Measurements from ENCODE around the gene IL5.
"Not testable (repeated sequence)": the region's sequence is repeated elsewhere in the genome, so short reads cannot be mapped to it uniquely, and the experiment has no call there.

Gene IL5

DNA sequence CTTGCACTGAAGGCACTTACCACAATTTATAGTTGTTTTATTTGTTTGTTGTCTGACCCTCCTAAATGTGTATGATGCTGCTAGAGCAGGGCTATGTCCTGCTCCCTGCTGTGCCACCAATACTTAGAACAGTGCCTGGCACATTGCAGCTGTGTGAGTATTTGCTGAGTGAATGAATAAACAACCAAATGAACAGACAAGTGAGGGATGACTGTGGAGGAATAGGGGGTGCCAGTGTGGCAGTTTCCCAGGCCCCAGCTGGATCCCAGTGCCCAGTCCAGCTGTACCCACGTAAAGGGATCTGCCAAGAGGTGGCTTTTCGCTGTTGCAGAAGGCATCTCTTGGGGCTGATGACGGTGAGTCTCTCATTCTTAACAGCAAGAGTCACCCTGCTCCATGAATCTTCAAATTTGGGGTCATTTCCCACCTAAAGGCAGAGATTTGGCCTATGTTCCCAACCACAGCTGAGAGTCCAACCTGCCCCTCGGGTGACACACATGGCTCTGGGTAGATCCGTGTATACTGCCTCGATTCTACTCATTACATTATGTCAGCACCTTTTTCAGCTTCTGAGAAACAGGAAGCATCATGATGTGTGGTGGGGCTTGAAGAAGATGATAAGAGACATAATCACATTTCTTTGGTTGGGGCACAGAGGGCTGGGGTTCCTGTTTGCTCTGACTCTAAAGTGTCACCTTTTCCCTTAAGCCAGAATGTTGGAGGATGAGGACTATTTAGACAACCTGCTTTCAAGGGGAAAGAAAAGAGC is 14.3 kb downstream of the IL5 start:
- no peak for DNase-seq (ENCODE audit: low spot score)

DNA sequence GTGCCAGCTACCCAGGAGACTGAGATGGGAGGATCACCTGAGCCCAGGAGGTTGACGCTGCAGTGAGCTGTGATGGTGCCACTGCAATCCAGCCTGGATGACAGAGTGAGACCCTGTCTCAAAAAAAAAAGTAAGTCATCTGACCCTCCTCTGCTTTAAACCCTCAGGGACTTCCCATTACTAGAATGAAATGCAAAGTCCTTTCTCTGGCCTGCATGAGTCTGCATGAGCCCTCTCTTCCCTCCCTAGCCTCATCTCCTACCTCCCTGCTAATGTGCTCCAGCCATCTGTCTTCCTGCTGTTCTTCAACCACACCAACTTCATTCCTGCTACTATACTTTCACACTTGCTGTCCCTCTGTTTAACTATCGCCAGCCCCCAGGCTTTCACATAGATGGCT is 15.3 kb downstream of the IL5 start:
- DNase-seq (ENCODE audit: low spot score) = no peak

DNA sequence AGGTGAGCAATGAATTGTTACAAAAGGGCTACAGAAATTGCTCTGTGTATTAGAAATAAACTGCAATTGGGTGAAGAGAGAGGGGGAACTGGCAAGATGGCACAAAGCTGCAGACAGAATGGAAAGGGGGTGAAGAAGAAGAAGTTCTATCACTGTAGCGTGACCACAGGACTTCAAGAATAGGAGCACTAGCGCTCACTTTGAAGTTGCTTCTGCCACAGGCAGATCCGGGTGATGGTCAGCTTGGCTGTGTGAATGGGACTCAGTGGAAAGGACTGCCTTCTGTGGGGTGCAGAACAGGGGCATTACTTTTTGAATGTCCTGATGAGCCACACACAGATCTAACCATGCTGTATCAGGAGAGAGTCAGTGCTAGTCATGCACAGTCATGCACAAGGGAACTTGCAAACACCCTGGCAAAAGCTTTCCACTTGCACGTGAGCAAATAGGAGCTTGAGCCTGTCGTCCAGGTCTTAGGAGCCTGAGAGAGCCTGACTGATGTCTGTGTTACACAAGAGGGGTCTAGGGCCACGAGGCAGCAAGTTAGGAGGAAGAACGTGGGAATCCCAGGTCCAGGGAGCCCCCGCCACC is 16.3 kb downstream of the IL5 start:
- no peak for DNase-seq (ENCODE audit: low spot score)

DNA sequence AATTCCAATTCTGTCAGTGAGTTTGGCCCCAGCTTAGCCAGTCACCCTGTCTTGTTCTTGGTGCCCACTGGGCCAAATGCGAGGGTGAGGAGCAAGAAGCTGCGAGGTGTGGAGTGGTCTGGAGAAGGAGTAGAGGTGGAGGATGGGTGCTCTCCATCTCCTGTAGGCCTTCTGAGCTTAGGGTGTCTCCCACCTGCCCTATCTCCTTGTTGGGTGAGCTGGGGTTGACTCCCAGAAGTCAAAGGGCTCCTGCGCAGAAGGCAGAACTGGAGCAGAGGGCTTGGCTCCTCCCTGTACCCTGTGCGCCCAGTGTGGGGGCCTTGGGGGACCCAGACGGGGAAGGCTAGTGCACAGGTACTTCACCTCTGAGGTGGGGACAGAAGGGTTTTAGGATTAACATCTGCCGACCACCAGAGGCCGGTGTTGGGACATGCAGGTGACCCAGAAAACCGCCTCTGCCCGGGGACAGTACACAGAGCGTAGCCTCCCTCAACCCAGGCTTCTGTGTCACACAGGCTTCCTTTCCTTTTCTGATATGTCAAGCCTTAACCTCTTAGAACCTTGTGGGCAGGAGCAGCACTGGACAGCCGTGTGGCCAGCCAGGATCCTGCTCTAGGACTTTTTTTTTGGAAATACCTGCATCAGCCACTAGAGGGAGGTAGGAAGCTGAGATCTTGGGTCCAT is 16.9 kb downstream of the IL5 start:
- peak; percentile 80 for DNase-seq (ENCODE audit: low spot score)

DNA sequence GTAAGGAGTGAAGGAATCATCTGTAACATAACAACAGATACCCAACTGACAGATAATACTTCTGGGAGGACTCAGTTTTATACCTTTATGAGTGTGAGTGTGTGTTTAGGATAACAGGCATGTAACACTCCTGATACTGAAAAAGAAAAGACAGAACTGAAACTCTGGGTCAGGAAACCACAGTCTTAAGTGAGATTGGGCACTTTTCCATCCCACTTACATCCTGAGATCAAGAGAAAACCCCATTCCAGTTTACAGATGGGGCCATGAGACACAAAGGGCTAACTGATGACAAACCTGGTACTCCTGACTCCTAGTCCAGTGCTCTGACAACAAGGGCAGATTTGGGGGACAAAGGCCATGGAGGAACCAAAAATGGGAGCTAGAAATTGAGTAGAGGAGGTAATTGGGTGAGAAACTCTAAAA is 18.0 kb downstream of the IL5 start:
- no peak for DNase-seq (ENCODE audit: low spot score)

DNA sequence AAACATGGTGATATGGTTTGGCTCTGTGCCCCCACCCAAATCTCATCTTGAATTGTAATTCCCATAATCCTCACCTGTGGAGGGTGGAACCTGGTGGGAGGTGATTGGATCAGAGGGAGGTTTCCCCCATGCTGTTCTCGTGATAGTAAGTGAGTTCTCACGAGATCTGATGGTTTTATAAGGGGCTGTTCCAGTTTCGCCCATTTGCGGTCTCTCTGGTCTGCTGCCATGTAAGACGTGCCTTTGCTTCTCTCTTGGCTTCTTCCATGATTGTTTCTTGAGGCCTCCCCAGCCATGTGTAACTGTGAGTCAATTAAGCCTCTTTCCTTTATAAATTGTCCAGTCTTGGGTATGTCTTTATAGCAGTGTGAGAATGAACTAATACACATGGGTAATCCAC is 18.4 kb downstream of the IL5 start:
- not testable (repeated sequence) for DNase-seq (ENCODE audit: low spot score)

DNA sequence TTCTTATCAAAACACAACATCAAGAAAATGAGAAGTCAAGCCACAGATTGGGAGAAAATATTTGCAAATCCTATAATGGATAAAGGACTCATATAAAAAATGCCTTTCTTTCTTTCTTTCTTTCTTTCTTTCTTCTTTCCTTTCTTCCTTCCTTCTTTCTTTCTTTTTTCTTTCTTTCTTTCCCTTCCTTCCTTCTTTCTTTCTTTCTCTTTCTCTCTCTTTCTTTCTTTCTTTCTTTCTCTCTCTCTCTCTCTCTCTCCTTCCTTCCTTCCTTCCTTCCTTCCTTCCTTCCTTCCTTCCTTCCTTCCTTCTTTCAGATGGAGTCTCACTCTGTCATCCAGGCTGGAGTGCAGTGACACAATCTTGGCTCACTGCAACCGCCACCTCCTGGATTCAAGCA is 21.3 kb downstream of the IL5 start:
- DNase-seq (ENCODE audit: low spot score) = not testable (repeated sequence)

DNA sequence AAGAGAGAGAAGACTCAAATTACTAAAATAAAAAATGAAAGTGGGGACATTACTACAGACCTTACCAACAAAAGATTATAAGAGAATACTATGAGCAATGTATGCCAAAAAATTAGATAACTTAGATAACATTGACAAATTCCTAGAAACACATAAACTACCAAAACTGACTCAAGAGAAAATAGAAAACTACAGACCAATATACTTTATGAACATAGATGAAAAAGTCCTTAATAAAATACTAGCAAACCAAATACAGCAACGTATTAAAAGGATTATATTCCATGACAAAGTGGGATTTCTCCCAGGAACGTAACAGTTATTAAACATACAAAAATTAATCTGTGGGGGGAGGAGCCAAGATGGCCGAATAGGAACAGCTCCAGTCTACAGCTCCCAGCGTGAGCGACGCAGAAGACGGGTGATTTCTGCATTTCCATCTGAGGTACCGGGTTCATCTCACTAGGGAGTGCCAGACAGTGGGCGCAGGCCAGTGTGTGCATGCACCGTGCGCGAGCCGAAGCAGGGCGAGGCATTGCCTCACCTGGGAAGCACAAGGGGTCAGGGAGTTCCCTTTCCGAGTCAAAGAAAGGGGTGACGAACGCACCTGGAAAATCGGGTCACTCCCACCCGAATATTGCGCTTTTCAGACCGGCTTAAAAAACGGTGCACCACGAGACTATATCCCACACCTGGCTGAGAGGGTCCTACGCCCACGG is 29.5 kb downstream of the IL5 start:
- DNase-seq (ENCODE audit: low spot score) = not testable (repeated sequence)

DNA sequence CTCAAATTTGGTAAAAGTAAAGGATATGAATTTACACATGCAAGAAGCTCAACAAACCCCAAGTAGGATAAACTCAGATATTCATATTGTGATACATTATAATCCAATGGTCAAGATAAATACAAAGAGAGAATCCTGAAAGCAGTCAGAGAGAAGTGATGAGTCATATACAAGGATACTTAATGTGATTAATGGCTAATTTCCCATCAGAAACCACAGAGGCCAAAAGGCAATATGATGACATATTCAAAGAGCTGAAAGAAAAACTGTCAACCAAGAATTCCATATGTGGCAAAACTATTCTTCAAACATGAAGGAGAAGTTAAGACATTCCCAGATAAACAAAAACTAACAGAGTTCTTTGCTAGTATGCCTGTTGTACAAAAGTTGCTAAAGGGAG is 33.2 kb downstream of the IL5 start:
- no peak for DNase-seq (ENCODE audit: low spot score)

DNA sequence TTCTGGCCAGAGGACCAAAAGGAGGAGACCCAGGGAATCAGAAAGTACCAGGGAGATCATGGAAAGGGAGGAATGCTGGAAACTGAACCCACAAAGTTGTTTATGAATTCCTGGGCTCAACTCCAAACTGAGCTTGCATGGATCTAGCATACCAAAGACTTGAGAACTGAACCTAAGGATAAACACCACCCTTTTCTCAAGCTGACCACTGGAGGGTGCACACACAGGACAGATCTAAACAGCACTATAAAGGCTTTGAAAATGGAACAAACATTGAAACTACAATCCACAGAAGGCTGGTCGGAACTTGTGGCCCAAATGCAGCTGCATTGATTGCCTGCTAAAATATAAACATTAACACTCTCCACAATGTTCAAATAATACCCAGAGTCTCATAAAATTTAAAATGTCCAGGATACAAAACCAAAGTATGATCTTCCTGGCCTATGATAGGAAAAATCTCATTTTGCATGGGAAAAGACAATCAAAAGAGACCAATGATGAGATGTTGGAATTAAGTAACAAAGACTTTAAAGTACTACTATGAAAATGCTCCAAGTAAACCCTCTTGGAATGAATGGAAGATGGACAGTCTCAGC is 37.1 kb downstream of the IL5 start:
- DNase-seq (ENCODE audit: low spot score) = peak; percentile 60

DNA sequence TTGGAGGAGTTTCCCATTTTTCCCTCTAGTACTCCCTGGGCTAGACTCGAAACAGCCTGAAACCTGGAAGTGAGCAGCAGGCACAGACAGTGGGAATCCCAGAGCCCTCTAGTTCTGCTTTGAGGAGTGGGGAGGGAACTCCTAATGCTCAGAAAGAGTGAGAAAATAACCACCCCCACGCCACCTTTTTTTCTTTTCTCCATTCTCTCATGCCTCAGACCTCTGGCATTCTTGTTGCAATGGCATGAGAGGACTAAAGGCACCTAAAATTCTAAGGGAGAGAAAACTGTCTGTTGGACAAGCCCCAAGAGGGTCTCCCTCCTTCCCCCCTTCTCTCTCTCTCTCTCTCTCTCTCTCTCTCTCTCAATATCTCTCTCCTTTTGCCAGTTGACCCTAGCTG is 37.7 kb downstream of the IL5 start:
- no peak for DNase-seq (ENCODE audit: low spot score)

DNA sequence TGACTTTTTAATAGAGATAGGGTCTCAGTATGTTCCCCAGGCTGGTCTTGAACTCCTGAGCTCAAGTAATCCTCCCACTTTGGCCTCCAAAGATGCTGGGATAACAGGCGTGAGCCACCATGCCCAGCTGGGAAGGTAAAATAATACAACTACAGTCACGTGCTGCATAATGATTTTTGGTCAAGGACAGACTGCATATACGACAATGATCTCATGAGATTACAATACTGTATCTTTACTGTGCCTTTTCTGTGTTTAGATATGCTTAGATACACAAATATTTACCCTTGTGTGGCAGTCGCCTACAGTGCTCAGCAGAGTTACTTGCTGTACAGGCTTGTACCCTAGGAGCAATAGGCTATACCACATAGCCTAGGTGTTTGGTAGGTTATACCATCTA is 38.6 kb downstream of the IL5 start:
- no peak for DNase-seq (ENCODE audit: low spot score)

DNA sequence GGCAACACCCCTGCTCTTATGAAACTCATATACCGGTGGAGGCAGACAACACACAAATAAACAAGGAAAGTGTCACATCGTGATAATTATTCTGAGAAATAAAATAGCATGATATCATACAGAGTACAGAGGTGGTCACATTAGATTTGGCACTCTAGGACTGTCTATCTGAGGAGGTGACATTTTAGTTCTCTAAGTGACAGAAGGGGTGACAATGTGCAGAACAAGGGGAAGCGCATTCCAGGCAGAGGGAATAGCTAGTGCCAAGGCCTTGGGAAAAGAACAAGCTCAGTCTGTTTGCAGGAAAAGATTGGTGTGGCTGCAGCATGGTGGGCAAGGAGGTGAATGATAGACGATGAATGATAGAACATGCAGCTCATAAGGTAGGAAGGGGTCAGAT is 40.1 kb downstream of the IL5 start:
- no peak for DNase-seq (ENCODE audit: low spot score)

DNA sequence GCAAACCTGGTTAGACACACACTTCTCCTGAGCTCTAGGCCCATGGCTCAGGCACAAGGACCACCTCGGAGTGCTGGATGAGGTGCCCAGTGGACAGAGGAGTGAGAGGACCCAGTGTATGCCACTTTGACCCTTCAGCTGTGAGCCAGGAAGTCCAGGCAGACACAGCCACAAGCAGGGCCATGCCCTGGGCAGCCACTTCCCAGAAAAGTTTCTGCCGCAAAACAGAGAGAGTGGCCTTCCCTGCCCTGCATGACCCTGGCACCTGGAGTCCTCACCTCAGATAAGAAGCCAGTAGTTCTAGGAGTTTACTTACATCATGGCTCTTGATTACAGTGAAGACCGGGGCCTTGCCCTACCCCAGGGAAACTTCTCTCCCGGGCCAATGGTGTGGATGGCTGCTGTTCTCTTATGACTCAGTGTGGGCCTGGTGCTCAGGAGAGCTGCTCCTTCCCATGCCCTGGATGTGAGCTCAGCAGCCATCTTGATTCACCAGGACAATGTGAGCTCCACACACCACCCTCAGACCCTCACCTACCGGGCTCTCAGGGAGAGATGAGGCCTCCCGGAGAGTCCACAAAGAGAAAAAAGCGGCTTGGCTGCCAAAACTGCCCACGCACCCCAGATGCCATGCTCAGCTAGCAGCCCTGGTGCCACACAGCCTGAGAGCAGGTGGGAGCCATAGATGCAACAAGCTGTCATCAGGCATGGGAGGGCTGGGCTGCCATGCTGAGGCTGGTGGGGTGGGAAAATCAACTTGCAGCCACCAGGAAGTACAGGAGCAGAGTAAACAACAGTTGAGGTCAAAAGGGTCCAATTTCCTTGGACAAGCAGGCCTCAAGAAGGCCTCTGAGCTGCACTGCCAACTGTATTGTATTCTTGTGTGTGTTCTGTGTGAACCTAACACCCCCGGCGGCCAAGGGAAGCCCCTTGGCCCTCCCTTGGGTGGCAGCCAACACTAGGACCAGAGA is 41.1 kb downstream of the IL5 start:
- DNase-seq (ENCODE audit: low spot score) = no peak

DNA sequence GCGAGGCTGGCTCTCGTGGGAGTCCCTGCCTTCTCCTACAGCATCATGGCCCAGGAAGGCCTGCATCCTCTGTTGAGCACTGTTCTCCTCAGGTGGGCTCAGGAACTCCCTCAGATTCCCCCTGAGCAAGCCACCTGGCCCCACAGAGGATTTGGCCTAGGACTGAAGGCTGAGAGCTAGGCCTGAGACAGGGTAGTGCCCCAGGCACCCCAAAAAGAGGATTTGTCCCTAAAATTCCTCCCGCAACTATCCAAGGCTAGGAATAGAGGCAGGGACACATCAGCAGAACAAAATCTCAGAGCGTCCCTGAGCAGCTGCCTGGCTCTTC is 41.7 kb downstream of the IL5 start:
- DNase-seq (ENCODE audit: low spot score) = no peak

DNA sequence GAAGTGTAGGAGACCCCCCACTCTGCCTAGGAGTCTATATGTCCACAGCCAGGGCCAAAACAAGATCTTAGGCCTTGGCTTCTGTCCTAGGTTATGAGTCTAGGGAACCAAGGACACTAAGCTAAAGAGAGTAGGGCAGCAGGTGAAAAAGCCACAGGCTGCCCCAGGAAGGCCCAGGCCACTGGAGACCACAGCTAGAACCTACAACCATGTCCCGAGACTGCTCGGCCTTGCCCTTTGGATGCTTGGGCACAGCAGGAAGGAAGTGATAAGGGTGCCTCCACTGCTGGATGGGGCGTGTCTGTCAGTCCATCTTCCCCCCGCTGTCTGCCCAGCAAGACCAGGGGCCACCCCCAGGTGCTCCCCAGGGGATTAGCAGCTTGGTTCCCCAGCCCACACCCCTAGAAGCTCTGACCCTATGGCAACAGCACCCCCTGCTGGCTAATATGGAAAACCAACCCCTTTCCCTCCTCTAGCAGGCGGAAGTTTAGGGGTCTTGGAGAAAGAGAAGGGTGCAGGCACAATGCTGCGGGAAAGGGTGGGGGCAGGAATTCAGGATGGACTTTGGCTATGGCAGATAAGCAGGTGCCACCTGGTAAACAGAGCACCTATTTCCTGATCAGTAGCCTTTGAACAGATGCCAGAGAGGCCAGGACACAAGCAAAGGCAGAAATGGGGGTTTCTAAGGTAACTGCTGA is 42.2 kb downstream of the IL5 start:
- peak; percentile 68 for DNase-seq (ENCODE audit: low spot score)

DNA sequence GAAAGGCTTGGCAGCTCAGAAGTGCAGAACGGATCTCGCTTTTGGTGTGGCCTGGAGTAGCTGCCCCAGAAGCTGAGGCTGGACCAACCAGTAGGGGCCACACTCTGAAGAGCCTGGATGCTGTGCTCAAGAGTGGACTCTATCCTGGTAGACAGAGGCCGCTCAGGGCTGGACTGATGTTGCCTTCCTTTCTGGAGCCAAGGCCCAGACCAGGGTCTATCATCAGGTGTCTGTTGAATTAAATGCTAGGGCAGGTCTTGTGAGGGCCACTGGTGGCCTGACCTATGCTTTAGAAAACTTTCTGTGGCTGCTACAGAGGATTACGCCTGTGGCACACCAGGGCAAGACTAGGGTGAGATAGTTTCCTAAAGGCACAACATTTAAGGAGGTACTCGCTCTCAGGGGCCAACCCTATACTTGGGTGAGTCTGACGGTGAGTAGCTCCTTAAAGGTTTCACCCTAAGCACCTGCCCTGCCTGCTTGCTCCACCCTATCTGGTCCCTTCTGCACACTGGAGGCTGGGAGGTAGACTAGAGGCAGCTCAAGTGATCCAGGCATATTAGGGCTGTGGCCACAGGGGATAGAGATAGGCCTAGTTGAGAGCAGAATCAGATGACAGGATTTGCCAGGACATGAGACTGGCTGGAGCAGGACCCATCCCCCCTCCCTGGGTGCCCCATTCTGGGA is 42.9 kb downstream of the IL5 start:
- DNase-seq (ENCODE audit: low spot score) = no peak

DNA sequence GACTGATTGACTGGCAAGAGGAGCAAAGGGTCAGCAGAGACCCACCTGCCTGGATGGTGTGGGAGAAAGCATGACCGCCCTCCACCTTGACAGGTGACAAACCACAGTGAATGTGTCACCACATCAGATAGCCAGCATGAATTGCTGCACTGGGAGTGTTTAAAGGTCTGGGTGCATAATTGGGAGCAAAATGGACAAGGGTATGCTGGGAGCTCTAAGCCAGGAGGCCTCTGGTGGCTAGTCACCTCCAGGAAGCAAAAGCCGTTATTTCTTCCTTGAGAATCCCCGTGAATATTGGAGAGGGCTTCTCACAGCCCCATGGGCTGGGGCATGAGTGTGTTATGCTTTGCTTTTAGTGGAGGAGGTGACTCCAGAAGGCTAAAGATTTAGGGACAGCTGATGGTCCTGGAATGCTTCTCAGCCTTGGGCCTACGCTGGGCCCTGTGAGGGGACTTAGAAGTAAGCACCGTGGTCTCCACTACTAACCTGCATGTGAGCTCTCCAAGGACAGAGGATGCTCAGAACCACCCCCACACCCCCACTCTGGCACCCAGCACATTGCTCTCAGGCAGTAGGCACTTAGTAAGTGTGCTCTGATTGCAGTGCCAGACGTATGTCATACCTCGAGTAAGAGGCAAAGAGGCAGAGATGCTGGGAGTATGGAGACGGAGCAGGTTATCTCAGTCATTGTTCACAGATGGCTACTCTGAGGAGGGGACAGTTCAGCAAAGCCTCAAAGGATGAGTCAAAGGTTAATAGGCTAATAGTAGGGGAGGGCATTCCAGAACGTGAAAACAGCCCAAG is 43.7 kb downstream of the IL5 start:
- no peak for DNase-seq (ENCODE audit: low spot score)

DNA sequence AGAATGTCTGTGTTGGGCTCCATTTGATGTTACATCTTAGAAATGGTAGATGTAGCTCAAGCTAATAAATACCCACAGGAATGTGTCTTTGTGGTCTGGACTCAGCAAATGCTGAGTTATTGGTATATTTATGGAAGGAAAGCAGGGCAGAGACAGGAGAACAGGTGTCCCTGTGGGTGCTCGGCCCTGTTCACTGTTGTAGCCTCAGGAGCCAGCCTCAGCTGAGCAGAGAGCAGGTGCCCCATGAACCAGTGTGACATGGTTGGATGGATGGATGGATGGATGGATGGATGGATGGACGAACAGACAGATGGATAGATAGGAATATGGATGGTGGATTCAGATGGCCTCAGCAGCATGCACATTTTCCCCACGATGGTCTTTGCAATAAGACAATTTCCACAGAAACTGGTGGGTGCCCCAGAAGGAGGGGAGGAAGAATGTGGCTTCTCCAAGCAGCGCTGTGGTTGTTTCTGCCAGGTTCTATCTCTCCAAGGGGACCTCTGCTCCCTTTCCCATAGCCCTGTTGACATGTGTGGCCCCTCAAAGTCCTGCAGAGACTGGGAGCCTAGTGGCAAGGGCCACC is 44.5 kb downstream of the IL5 start:
- no peak for DNase-seq (ENCODE audit: low spot score)

All from iPS-NIHi11 (cell line).